GM18499 (cell line): Measurements from ENCODE around the gene COA1.
"Not testable (repeated sequence)": the region's sequence is repeated elsewhere in the genome, so short reads cannot be mapped to it uniquely, and the experiment has no call there.

Experiments used
- ATAC-seq: cut with Tn5 transposase; IDR thresholded peaks from one replicate; pipeline ENCODE4 v1.9.1; 2021; ENCODE audit warnings: moderate number of reproducible peaks; ENCODE audit not compliant: insufficient read depth, unreplicated experiment

The COA1 gene

DNA sequence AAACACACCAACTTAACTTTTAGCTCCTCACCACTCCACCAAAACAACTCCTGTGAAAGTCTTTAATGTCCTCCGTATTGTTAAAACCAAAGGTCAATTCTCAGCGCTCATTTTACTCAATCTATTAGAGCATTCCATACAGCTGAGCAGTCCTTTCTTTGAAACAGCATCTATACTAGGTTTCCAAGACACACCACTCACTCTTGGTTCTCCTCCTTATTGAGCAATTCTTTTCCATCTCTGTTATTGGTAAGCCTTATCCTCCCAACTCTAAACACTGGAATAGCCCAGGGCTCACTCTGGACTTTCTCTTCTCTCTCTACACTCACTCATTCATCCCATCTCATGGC is 34.9 kb downstream of the COA1 start:
- ATAC-seq: no peak

- no peak for ATAC-seq
These were observed 35.5 kb downstream of the COA1 start for GRCh38 chr7:43693687-43694398.

GRCh38 chr7:43692582-43693373 is 36.5 kb downstream of the COA1 start:
- no peak for ATAC-seq

DNA sequence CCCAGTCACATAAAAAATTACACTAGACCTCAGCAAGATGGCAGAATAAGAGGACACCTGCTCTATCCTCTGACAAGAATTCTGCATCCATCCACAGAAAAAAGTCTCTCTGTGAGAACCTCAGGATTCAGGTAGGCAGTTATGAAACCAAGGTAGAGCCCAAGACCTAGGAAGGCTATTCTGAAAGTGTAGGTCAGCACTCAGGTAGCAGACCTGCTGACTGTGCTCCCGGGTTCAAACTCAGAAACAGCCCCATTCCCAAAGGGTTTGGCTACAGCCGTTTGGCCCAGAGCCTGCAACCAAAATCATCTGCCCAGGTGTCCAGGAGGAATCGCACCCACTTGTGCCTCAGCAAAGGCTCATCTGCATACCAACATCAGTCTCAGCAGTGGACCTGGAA is 37.7 kb downstream of the COA1 start:
- ATAC-seq: no peak

- ATAC-seq: no peak
These were observed 40.2 kb downstream of the COA1 start for GRCh38 chr7:43689115-43689514.

DNA sequence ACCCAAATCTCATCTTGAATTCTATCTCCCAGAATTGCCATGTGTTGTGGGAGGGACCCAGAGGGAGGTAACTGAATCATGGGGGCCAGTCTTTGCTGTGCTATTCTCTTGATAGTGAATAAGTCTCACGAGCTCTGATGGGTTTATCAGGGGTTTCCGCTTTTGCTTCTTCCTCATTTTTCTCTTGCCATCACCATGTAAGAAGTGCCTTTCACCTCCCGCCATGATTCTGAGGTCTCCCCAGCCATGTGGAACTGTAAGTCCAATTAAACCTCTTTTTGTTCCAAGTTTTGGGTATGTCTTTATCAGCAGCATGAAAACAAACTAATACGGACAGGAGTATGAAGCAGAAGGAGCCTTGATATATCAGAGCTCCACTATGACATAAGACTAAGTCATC is 41.5 kb downstream of the COA1 start:
- not testable (repeated sequence) for ATAC-seq

GRCh38 chr7:43686991-43687390 is 42.3 kb downstream of the COA1 start:
- no peak for ATAC-seq

GRCh38 chr7:43680736-43681135 is 48.6 kb downstream of the COA1 start:
- no peak for ATAC-seq

- ATAC-seq: no peak
These were observed 49.9 kb downstream of the COA1 start for GRCh38 chr7:43679210-43680068.

GRCh38 chr7:43678315-43678714 is 51.0 kb downstream of the COA1 start:
- no peak for ATAC-seq

DNA sequence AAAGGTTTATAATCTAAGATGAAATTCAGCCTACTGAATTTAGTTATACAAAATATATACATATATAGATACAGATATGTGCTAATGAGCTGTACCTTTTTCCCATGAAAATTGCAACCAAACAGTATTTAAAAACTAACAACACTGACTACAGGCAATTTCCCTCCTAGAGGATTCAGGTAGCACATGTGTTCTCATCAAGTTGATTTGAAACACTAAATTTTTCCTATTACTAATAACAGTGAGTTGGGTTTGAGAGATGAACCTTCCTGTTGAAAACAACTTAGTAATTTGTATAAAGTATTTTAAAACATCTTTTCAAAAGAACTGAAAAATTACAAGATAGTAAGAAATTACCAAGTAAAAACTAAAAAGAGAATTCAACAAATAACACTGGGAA is 51.5 kb downstream of the COA1 start:
- no peak for ATAC-seq

- ATAC-seq: no peak
These were observed 54.5 kb downstream of the COA1 start for GRCh38 chr7:43674559-43675436.

DNA sequence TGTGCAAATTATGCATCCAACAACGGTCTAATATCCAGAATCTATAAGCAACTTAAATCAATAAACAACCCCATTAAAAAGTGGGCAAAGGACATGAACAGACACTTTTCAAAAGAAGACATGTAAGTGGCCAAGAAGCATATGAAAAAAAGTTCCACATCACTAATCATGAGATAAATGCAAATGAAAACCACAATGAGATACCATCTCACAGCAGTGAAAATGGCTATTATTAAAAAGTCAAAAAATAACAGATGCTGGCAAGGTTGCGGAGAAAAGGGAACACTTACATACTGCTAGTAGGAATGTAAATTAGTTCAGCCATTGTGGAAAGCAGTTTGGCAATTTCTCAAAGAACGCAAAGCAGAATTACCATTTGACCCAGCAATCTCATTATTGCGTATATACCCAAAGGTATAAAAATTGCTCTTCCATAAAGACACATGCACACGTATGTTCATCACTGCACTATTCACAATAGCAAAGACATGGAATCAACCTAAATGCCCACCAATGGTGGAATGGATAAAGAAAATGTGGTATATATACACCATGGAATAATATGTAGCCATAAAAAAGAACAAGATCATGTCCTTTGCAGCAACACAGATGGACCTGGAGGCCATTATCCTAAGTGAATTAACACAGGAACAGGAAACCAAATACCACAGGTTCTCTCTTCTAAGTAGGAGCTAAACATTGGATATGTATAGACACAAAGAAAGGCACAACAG is 55.9 kb downstream of the COA1 start:
- ATAC-seq: not testable (repeated sequence)

GRCh38 chr7:43671521-43671920 is 57.8 kb downstream of the COA1 start:
- no peak for ATAC-seq

DNA sequence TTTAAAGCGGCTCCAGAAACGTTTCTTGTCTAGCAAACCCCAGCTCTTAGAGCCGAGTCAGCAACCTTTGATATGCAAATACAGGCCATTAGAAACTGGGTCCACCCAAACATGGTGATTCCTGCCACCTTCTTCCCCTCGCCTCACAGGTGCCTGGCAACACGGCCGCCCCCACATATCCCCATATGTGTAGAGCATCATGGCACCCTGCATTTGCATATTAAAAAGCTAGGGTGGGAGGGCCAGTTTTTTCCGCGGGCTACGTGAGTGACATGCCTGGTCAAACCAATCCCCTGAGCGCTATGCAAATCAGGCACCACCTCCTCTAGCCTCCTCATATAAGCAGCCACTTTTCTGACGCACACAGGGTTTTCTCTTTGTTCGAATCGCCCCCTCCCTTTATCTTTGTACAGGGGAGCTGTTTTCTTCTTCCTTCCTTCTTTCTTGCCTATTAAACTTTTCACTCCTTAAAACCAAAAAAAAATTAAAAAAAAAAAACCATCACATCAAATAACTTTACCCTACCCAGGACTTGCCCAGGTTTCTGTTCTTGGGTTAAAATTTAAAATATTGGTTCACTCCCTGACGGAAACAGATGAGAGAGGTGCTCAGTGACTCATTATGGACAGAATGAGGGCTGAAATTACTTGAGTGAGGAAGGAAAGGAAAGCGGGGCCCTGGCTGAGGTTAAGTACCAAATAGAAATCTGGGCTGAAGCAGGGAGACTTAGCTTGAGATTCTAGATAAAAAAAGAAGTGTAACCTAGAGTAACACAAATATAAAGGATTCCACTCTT is 59.8 kb downstream of the COA1 start:
- ATAC-seq: no peak

DNA sequence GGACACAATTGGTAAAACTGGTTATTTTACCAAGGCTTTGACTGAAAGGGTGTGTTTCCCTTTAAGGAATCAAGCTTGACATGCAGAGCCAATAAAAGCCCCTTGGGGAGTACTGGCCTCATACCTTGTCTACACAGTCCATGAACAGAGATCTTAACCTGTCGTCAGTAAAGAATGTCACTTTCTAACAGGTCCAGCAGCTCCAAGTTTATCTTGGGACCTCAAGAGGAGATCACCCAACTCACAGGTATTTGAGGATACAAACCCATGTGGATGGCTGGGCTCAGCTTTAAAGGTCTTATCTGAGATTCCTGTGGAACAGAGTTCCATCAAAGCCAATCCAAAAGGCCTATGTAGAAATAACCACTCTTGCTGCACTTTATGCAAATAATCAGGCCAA is 61.3 kb downstream of the COA1 start:
- ATAC-seq: no peak

- no peak for ATAC-seq
These were observed 62.4 kb downstream of the COA1 start for GRCh38 chr7:43666938-43667337.

DNA sequence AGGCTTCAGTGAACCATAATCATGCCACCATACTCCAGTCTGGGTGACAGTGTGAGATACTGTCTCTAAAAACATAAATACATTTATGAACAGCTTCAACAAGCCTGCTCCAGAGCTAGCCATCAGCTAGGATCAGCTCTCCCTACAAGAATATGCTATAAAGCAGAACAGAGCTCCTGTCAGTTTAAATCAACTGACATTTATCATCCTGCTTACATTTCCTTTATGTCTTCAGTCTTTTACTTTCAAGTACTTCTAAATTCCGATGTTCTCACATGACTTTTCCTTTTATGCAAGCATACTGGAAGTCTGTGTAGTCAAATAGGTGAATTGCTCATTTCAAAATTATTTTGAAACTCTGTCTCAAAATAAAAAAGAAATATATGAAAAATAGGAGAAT is 64.6 kb downstream of the COA1 start:
- ATAC-seq: no peak

DNA sequence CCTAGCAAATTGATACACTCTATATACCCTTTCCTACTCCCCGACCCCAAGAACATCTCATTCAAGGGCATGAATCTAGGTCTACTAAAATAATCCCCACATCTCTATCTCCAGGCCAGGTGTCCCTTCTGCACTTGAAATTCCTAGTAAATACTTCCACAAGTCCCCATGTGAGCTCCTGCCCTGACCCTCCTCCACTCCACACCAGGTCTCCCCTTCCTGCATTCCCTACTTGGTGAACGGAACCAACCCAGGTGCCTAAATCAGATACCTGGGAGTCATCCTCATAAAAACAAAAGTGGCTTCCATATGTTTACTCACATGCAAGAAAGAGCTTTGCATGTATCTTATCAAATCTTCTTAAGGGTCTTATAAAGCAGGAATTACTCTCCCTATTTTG is 69.2 kb downstream of the COA1 start:
- ATAC-seq: no peak
